CD4-positive, alpha-beta T cell treated with Interleukin-4 for 1 hour (primary cell): Measurements from ENCODE around the gene SMYD3.

Experiments
- DNase-seq, 2 donors: peaks; one replicate each; pipeline ENCODE4 v3.0.0-alpha.2; 2020 to 2022

SMYD3 gene

DNA sequence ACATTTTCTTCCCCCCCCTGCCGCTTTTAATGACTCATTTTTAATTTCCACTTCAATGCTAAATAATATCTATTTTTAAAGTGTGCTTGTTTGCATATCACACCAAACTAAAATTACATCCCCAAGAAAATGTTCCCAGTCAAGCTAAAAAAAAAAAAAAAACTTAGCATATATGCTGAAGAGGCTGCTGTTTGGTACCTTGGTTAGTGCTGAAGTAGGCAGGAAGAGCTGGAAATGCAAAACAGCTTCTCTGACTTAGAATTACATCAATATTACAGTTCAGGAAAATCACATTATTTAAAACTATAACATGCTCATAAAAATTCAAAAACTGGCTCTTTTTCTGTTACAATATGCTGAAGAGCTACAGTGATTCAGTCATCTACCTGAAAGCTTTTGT, 372.3 kb downstream of the SMYD3 start:
- no peak for DNase-seq

DNA sequence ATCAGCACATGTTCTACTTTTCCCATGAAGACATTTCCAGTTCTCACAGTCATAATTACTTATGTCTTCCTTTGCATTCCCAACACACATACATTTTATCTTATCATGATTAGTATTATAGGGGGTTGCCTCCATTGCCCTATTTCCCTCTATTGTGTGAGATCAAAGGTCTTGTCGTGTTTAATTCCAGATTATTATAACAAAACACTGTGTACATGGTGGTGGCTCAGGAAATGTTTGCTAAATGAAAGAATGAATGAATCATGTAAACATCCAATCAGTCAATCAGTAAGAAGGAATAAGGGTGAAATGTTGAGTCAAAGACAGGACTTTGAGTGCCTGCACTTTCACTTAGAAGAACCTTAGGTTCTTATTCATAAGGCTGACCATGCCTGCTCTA, 376.0 kb downstream of the SMYD3 start:
- DNase-seq, result no peak

DNA sequence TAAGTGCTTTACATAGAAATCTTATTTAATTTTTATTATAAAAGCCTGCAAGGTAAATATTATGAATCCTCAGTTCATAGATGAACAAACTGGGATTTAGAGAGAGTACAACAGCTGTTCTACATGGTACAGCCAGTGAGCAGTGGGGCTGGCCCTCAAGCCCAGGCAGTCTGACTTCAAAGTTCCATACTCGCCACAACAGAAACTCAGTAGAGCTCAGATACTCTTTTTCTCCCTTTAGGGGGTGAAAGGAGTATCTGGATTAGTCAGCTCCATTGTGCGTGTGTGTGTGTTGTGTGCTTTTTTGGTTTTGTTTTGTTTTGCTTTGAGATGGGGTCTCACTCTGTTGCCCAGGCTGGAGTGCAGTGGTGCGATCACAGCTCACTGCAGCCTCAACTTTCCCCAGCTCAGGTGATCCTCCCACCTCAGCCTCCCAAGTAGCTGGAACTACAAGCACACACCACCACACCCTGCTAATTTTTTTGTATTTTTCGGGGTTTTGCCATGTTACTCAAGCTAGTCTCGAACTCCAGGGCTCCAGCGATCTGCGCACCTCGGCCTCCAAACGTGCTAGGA, 378.5 kb downstream of the SMYD3 start:
- DNase-seq, result no peak

DNA sequence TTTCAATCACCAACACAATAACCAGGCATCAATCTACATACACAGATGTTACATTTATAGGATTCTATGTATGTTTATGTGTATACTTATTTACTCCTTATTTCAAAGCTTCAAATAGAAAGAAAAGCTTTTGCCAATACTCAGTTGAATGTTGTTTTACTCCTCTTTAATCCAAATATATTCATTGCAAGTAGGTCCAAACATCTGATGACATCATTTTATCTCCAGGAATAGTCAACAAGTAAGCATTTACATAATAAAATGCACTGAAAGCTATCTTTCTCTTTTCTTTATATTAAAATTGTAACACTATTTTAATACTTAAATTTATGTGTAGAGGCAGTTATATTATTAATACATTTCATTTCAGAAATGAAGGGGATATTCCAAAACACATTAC, 380.5 kb downstream of the SMYD3 start:
- DNase-seq, result no peak

DNA sequence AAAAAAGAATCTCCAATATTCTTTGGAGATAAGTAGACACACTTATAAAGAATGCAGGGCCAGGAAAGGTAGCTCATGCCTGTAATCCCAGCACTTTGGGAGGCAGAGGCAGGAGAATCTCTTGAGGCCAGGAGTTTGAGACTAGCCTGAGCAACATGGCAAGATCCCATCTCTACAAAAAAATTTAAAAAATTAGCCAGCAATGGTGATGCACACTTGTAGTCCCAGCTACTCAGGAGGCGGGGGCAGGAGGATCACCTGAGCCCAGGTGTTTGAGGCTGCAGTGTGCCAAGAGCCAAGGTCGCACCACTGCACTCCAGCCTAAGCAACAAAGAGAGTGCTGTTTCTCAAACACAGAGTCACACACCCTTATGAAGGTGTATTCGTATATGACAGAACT, 385.0 kb downstream of the SMYD3 start:
- no peak for DNase-seq

DNA sequence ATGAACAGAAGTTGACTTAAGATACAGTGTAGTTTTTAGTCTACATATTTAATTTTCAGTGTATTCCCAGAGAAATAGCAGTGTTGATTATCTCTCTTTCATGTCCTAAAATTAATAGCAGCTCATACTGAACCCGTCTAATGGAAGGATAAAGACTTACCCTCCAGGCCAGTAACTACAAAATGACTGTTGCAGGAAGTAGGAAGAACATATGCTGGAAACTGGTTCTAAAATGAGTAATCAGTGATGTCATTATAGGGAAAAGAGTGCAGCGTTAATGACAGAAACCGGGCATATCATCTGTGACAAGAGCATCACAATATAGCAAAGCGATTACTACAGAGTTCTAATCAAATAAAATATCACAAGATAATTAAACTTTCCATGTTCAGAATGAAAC, 385.5 kb downstream of the SMYD3 start:
- DNase-seq, result no peak

DNA sequence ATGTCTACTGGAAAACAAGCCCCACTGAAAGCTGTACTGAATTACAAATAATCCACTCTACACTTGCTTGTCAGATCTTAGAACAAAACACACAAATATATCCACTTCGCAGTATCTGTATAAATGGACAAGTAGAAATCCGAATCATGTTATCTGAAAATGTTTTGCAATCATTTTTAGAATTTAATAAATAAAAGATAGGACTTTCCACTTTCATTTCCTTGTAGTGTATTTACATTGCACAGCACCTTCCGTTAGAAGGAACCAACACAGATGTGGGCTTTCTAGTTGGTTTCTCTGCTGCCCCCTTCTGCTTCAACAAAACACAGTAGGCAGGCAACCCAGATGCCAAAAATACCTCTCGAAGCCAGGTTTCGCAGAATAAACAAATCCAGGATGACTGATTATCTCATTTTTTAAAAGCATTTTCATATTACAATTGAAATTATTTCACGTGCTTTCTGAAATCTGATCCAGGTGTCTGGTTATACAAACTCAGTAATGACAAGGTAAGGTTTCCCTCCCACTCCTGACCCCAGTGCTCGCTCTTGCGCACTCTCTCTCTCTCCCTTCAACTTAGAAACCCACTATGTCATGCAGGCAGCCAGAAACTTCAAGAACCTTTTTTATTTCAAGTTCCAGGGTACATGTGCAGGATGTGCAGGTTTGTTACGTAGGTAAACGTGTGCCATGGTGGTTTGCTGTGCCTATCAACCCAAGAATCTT, 389.9 kb downstream of the SMYD3 start:
- DNase-seq, result peak; percentile 61 to 66

DNA sequence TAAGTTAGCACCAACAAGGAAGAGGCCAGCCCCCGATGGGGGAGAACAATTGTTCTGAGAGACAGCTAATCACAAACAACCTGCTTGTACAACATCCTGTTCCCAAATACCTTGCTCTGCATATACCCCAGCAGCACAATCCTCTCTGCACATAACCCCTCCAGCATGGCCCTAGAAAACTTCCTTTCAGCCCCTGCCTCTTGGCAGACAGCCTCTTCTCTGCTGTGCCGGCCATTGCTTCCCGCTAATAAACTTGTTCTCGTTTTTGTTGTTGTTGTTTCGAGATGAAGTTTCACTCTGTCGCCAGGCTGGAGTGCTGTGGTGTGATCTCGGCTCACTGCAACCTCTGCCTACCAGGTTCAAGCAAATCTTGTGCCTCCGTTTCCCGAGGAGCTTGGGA, 392.7 kb downstream of the SMYD3 start:
- no peak for DNase-seq

DNA sequence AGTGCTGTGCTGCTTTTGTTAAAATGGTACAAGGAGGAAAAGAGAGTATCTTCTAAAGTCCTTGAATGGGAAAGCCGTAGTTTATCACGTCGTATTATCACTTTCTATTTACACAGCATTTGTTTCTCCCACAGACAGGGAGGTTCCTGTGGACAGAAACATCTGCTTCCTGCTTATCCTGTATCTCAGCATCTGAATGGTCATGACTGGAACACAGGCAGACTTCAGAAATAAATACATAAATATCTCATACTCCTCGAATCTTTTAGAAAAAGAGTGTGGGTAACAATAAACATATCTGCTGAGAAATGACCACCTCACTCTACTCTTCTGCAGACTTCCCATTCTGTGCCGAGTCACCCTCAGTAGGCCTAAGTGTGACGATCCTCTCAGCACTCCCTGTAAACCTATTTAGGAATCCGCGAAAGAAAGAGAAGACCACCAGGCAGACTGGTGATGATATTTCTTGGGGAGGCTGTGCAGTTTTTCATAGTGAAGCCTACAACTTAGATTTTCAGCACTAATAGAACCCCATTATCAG, 393.5 kb downstream of the SMYD3 start:
- no peak for DNase-seq

DNA sequence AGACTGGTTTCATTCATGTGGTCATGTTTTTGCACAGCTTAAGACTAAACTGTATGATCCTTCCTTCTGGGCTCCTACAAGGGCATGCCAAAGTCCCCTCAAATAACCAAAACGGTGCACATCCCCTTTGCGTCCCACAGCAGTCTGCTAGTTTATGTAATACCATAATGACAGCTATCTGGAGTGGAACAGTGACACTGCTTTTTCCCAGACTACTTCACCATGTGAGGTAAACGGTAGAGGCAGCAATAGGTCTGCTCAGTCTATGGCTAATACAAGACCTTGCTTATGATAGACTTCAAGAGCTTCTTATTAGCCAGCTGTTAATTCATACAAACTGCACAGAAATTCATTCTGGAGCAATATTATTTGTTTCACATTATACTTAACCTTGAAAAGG, 395.5 kb downstream of the SMYD3 start:
- no peak for DNase-seq

DNA sequence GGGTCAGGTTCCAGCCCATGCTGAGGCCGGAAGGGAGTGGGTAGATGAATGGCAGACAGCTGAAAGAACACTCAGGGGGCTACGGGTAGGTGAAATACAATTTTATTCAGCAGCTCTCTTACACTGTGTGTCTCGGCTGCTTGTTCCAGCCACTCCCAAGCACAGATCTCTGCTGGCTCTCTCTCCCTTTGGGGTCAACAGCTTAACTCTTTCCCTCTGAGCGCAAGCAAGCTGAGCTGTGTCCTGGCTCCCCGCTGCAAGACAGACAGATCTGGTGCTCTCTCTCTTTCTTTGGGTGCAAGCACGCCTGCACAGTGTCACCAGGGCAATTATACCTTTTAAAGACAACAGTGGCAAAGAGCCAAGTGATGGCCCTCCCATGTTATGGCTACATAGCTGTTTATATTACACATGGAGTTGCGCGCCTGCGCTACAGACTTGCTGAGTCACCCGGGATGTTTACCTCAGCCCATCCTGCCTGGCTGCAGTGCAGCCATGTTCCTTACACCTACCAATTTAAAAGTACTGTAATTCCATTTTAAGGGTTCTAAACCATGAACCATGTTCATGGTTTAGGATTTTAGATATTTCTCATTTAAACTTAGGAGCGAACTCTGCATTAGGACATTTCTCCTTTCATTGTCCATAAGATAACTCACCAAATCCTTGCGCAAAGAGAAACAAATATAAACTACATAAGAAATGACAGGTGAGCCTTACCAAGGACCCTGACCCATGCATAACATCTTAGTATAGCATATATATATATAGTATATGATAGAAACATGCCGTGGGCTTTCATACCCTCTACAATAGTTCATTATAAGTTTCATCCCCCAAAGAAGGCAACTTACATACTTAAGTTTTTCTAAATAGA, 396.5 kb downstream of the SMYD3 start:
- no peak for DNase-seq

DNA sequence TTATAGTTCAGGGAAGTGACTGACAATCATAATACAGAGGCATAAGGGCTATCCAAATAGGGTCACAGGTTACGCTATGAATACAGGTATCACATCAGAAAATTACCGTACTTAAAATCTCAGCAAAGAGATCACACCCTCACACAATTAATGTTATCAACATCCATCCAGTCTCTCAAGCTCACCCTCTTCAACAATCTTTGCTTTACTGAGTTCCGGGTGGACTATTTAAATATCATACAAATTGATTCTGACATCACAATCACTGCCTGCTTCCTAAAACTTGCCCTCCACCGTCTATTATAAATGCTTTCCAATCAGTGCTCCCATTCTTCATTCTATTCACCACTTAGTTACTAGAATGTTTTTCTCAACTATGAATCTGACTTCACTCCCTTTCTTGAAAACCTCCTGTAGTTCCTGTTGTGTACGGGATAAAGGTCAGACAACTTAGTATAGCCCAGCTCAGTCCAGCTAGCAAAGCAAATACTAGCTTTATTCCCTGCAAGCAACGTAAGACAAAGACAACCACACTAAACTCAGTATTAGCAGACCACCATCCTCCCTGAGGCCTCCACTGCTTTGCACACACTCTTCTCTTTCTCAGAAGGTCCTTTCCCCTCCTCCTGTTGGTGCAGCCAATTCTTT, 398.7 kb downstream of the SMYD3 start:
- DNase-seq, result no peak

DNA sequence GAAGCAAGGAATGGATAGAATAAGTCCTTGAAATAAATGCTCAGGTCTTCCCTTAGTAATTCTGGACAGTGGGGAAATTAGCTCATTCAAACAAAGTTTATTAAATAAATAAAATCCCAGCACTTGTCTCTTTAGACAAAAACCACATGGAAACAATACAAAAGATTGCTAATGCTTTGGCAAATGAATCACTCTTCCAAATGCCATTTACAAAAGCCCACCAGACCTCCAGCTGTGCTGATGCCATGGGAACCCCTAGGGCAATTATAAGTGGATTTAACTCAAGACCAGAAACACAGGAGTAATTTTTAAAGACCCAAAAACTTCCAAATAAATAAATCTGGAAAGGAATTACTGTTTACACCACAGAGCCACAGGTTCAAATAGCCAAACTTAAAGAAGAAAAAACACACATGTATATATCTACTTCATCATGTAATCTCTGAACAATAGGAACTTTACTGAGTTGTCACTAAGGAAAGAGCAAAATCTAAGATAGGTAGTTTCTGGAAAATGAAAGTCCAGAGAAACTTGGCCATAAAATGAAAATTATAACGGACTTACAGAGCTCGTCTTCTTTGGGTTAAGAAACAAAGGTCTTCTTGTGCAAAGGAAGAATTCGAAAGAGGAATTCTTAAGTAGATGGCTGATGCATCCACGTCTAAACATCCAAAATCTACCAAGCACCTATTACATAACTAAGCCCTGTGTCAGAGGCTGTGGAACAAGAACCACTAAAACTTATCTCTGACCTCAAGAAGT, 399.4 kb downstream of the SMYD3 start:
- no peak for DNase-seq

DNA sequence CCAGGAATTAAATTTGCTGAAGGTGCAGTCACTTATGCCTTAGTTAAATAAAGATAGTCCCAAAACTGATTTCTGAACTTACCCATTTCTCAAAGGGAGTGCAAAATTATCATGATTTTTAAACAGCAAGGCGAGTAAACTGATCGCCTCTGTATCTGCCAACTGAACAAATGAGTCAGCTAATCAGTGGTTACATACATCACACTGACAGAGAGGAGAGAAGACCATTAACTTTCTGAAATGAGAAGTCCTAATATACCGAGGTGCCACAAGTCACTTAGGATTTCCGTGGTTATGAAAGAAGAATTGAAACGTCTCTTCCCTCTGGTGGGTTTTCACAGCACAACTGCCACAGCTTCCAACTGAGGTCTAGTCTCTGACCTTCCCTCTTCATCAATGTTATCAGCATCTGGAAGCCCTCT, 400.7 kb downstream of the SMYD3 start:
- no peak for DNase-seq

DNA sequence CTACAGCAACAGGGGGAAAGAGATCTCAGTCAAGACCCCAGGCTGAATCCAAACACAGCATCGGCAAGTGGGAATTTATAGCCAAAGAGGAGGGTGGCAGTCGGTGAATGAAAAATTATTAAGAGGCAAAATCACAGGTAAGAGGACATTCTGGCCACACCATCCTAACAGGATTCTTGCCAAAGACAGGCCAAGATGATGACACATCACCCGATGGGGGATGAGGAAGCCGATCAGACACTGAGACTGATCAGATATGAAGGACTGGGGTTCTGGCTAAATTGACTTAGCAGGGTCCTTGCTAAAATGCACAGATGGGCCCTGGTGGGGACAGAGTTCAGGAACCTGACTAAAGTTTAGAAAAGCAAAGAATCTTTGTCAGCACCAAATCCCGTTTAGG, 402.2 kb downstream of the SMYD3 start:
- no peak for DNase-seq

DNA sequence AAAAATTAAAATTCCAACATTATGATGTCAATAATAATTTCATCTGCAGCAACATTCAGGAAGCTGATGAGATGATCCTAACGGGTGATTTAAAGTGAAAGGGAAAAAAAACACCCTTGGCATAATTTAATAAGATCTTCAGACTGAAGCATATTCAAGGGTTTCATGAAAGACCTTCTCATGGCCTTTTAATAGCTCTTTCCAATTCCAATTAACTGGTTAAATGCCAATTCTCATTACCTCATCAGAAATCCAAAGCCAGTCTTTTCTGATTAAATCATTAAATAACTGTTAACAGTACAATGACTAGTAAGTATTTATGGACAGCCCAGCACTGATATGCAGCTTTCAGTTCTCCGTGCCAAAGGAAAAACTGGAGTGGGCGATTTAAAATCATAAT, 407.5 kb downstream of the SMYD3 start:
- DNase-seq, result no peak

DNA sequence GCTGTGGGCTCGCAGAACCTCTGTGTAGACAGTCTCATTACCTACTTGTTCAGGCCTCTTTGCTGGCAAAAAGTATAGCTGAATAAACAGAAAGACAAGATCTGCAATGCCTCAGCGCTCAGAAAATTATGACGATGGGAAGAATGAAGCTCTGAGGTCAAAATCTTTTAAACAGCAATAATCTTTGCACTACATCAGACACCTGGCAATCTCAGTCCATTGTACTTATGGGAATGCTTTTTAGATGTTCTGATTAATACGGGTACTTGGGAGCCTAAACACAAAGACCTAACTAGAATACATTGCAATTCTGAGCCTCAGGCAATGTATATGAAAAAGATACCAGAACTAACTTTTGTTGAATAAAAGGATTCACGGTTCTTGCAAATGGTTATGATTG, 410.7 kb downstream of the SMYD3 start:
- no peak for DNase-seq

DNA sequence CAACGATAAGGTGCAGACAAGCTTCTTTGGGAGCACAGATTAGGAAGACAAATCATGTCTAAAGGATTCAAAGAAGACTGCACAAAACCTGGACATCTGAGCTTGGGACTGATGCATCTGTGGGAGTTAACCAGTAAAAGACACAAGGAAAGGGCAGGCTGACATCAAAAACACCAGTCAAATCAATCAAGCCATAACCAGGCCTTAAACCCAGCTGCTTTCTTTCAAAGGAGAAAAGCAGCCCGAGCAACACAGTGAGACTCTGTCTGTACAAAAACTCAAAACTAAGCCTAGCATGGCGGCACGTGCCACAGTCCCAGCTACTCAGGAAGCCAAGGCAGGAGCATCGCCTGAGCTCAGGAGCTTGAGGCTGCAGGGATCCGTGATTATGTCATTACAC, 411.6 kb downstream of the SMYD3 start:
- DNase-seq, result no peak

DNA sequence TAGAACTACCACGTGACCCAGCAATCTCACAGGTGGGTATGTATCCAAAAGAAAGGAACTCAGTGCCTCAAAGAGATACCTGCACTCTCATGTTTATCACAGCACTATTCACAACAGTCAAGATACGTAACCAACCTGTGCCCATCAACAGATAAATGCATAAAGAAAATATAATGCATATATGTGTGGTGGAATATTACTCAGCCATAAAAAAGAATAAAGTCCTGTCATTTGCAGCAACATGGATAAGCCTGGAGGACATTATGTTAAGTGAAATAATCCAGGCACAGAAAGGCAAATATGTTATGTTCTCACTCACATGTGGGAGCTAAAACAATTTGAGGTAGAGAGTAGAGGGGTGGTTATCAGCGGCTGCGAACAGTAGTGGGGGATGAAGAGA, 413.8 kb downstream of the SMYD3 start:
- DNase-seq, result no peak

DNA sequence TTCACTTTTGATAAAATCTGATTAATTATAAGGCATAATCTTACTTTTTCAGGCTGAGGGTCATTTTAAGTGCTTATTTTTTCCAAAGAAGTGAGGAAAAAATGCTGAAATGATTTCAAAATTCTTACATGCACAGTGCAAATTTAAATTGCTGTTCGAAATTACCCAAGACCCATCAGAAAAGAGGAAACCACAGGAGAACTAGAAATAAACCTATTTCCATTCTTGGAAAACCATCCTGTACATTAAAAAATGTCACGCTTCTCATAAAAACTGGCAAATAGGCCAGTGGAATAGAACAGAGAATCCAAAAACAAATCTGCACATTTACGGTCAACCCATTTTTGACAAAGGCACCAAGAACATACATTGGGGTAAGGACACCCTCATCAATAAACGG, 414.9 kb downstream of the SMYD3 start:
- DNase-seq, result no peak

DNA sequence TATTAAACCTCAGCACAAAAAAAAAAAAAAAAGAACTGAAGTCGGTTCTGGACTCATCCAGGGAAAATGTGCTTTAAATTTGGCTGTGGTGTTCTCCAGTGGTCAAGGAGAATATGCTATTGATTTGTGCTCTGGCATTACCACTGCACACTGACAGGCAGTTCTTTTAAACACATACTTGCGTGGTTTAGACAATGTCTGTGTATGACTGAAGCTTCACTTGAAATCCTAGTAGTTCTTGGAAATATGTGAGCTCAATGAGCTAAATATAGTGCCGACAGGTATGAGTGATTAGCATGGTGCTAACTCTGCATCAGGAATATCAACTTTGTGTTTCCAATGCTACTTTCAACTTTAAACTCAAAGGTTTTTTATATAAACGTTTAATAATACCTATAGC, 415.6 kb downstream of the SMYD3 start:
- no peak for DNase-seq

DNA sequence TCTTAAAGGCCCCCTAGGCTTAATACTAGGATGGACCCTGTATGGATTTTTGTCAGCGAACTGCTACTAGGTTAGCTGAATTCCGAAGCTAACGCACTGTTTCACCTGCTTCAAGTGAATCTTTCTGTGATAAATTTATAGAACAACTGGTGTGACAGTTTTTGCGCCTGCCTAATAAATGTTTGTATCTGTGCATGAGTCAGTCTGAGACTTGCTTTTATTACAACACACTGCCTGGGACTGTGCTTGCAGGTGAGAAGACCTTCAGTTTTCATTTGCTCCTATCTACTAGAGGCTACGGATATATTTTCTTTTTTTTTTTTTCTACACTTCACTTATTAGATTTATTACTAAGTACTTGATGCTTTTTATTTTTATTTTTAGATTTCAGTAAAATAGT, 420.9 kb downstream of the SMYD3 start:
- no peak for DNase-seq

DNA sequence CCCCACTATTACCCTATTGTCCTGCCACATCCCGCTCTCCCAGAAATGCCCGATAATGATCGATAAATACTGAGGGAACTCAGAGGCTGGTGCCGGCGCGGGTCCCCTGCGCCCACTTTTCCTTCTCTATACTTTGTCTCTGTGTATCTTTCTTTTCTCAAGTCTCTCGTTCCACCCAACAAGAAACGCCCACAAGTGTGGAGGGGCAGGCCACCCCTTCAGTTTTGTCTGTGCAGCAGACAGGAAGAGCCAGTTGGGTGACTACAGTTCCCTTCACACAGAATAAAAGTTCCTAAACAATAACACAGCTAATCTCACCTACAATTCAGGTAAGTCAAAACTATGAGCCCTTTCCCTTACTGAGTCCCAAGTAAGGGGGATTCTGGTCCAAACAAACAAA, 423.7 kb downstream of the SMYD3 start:
- DNase-seq, result no peak
